GM18519 (cell line): Measurements from ENCODE around the gene SPRYD4.
"Not testable (repeated sequence)": the region's sequence is repeated elsewhere in the genome, so short reads cannot be mapped to it uniquely, and the experiment has no call there.

Experiments used
- ATAC-seq: cut with Tn5 transposase; IDR thresholded peaks from one replicate; pipeline ENCODE4 v1.9.1; 2021; ENCODE audit warnings: mild to moderate bottlenecking, moderate library complexity; ENCODE audit not compliant: unreplicated experiment, low FRiP score

Gene SPRYD4

GRCh38 chr12:56476143-56476542 is 7.8 kb downstream of the SPRYD4 start:
- ATAC-seq: no peak

DNA sequence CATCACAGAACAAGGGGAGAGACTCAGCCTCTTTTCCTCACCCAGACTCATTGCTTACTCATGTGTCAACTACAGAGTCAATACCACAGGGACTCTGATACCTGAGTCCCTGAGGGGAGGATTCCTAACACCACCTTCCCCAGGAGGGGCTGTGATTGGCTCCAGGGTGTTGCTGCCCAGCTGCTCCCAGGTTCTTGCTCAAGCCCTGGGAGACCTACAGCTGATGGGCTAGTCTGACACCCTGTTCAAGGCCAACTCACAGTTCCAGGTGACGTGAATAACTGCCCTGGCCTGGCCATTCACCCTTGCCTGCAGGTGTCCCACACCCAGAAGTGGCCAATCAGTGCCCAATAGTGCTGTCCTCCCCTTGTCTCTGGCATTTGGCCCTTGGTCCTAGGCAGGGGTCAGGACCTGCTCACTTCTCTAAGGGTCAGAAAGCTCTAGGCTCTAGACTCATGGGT is 8.6 kb downstream of the SPRYD4 start:
- no peak for ATAC-seq

- ATAC-seq: no peak
Observed at GRCh38 chr12:56477521-56478225, 9.3 kb downstream of the SPRYD4 start.

DNA sequence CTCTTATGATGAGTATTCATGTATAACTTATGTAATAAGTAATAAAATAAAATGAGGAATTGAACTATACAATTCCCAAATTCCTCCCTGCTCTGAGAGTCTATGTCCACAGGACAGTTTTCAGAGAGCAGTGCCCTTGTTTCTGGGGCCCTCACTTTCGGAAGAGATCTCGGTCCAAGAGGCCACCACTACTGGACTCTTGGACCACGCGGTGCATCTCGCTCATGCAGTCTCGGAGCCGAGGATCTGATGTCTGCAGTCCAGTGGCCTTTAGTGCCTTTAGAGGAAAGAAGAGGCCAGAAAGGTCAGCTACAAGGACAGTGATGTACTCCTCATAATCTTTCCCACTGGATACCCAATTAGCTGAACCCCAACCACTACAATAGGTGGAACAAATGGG is 11.2 kb downstream of the SPRYD4 start:
- no peak for ATAC-seq

GRCh38 chr12:56484566-56484965 is 16.2 kb downstream of the SPRYD4 start:
- ATAC-seq: no peak

GRCh38 chr12:56486694-56487093 is 18.3 kb downstream of the SPRYD4 start:
- no peak for ATAC-seq

GRCh38 chr12:56487448-56488040 is 19.2 kb downstream of the SPRYD4 start:
- no peak for ATAC-seq

DNA sequence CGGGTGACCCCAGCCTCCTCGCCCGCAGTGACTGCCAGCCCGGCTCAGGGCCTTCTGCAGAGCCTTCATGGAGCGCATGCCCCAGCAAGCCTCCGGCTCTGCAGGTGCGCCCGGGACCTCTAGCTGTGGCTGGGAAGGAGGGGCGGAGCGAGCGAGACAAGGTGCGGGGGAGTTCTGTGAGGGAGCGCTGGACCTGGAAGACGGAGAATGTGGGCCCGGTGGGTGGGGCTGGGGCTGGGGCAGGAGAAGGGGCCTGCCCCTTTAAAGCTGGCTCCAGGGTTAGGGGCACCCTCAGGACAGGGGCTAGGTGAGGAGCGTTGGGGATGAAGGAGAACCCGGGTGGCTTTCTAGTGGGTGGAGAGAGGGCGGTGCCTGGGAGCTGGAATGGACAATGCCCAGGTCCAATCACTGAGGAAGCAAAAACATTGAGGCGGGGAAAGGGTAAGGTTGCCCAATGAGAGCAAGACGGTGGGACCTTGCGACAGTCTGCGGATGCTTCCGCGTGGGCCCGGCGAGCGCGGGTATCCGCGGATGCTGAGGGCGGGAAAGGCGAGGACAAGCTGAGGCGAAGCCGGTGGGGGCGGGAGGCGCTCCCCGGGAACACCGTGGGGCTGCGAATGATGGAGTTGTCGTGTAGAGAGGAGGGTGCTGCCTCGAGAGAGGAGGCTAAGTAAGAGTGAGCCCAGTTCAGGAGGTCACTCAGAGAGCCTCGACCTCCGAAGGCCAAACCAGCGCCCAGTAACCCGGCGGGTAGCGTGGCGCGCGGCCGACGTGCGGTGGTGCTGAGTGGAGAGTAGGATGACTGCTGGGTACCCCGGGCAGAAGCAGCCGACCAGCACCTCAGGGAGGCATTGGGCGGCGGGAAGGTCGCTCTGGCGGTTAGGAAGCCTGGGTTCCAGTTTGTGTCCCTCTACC is 19.9 kb downstream of the SPRYD4 start, which contains the start of gene GLS2:
Gene GLS2 (minus strand): TSS at position 121 of the 915 bp plus-strand sequence. CDS start 43 bp downstream, at position 78.
- no peak for ATAC-seq

GRCh38 chr12:56490360-56490759 is 22.0 kb downstream of the SPRYD4 start:
- no peak for ATAC-seq

DNA sequence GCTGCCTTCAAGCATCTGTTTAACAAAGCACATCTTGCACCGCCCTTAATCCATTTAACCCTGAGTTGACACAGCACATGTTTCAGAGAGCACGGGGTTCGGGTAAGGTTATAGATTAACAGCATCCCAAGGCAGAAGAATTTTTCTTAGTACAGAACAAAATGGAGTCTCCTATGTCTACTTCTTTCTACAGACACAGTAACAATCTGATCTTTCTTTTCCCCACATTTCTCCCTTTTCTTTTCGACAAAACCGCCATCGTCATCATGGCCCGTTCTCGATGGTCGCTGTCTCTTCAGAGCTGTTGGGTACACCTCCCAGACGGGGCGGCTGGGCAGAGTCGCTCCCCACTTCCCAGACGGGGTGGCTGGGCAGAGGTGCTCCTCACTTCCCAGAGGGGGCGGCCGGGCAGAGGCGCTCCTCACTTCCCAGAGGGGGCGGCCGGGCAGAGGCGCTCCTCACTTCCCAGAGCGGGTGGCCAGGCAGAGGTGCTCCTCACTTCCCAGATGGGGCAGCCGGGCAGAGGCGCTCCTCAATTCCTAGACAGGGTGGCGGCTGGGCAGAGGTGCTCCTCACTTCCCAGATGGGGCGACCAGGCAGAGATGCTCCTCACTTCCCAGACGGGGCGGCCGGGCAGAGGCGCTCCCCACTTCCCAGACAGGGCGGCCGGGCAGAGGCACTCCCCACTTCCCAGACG is 25.2 kb downstream of the SPRYD4 start:
- ATAC-seq: not testable (repeated sequence)

GRCh38 chr12:56494106-56494415 is 25.7 kb downstream of the SPRYD4 start:
- not testable (repeated sequence) for ATAC-seq

- not testable (repeated sequence) for ATAC-seq
Observed at GRCh38 chr12:56494481-56494880, 26.1 kb downstream of the SPRYD4 start.

- not testable (repeated sequence) for ATAC-seq
Observed at GRCh38 chr12:56496704-56497103, 28.3 kb downstream of the SPRYD4 start.

DNA sequence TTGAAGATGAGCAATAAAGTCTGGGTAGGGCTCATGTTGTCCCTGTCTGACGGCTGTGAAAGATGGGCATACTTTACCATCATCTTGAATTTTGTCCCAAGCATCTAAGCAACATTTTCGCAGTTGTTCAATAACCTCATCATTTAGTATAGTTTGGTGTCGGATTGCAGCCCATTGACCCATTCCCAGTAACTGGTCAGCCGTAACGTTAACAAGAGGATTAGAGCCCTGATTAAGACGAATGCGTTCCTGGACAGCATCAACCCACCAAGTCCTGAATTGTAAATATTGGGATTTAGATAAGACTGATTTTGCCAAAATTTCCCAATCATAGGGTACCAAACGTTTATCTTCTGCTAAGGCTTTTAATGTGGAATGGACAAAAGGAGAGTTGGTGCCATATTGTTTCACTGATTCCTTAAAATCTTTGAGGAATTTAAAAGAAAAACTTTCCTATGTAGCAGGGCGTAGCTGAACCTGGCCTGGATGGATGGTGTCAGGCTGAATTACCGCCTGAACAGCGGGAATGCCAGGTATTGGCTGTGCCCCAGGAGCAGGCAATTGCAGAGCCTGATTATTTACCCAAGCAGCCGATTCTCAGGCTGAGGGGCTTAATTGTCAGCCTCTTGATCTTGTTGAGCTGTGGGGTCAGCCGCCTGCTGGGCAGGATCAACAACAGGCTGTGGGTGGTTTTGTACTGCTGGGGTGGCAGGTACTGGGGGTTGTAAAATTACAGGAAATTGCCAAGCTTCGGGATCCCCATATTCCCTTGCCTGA is 29.9 kb downstream of the SPRYD4 start:
- ATAC-seq: not testable (repeated sequence)

GRCh38 chr12:56499452-56499851 is 31.1 kb downstream of the SPRYD4 start:
- not testable (repeated sequence) for ATAC-seq

DNA sequence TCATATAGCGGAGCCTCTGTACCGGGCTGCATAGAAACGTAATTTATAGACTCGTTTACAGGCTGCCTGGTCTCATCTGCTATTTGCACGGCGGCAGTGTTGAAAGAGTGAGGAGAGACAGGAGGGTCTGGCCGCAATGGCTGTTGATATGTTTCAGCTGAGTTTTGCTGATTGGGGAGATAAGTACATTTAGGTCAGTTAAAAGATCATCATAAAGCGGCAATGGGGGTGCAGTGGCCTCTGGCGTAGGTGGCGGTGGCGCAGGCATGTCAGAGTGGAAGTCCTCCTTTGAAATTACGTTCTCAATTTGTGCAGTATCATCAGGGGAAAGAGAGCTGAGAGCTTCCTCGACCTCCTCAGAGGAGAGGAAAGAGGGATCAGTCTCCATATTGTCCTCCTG is 31.5 kb downstream of the SPRYD4 start:
- not testable (repeated sequence) for ATAC-seq

GRCh38 chr12:56510786-56511185 is 42.4 kb downstream of the SPRYD4 start:
- ATAC-seq: no peak

DNA sequence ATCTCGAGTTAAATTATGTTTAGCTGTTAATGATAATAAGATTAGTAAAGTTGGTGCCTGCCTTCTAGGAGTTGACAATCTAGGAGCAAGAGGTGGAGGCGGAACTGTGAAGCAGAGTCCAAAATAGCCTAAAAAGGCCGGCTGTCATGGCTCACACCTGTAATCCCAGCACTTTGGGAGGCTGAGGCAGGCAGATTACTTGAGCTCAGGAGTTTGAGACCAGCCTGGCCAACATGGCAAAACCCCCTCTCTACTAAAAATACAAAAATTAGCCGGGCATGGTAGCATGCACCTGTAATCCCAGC is 45.6 kb downstream of the SPRYD4 start:
- not testable (repeated sequence) for ATAC-seq

- no peak for ATAC-seq
Observed at GRCh38 chr12:56517854-56518253, 49.5 kb downstream of the SPRYD4 start.

GRCh38 chr12:56518570-56518969 is 50.2 kb downstream of the SPRYD4 start:
- no peak for ATAC-seq
